Measurements from ENCODE around the gene SHROOM3.
"Not testable (repeated sequence)": the region's sequence is repeated elsewhere in the genome, so short reads cannot be mapped to it uniquely, and the experiment has no call there.

SHROOM3 gene

GRCh38 chr4:76434901-76435527 lies at the start of gene SHROOM3:
SHROOM3 (plus strand) TSS chr4:76435229; CDS start chr4:76436053, 824 bp downstream.
- DNase-seq: no peak

GRCh38 chr4:76385974-76386373 lies 49.1 kb upstream of the SHROOM3 start:
- no peak for DNase-seq

- no peak for DNase-seq
These were observed 48.3 kb upstream of the SHROOM3 start for GRCh38 chr4:76386566-76387305.

GRCh38 chr4:76388160-76388908 lies 46.7 kb upstream of the SHROOM3 start:
- no peak for DNase-seq

GRCh38 chr4:76401654-76402053 lies 33.4 kb upstream of the SHROOM3 start:
- no peak for DNase-seq

- DNase-seq: no peak
These were observed 28.9 kb upstream of the SHROOM3 start for GRCh38 chr4:76406081-76406480.

GRCh38 chr4:76407440-76408119 lies 27.4 kb upstream of the SHROOM3 start:
- DNase-seq: no peak

GRCh38 chr4:76410636-76411035 lies 24.4 kb upstream of the SHROOM3 start:
- DNase-seq: no peak

- DNase-seq: no peak
These were observed 14.8 kb upstream of the SHROOM3 start for GRCh38 chr4:76420188-76420761.

- no peak for DNase-seq
These were observed 14.1 kb upstream of the SHROOM3 start, which contains the start of gene CCDC158 for GRCh38 chr4:76420762-76421581. CCDC158 (minus strand) TSS chr4:76421141; CDS start chr4:76403207, 17,934 bp downstream.

GRCh38 chr4:76423159-76423558 lies 11.9 kb upstream of the SHROOM3 start:
- DNase-seq: not testable (repeated sequence)

- DNase-seq: no peak
These were observed 8.8 kb upstream of the SHROOM3 start for GRCh38 chr4:76426272-76426671.

- DNase-seq: no peak
These were observed 5.4 kb upstream of the SHROOM3 start for GRCh38 chr4:76429636-76430035.

- DNase-seq: no peak
These were observed 4.3 kb upstream of the SHROOM3 start for GRCh38 chr4:76430519-76431388.

GRCh38 chr4:76435528-76436319 lies 695 bp downstream of the SHROOM3 start:
- DNase-seq: no peak

GRCh38 chr4:76439491-76439890 lies 4.5 kb downstream of the SHROOM3 start:
- no peak for DNase-seq

- no peak for DNase-seq
These were observed 6.9 kb downstream of the SHROOM3 start for GRCh38 chr4:76441881-76442280.

GRCh38 chr4:76442807-76443206 lies 7.8 kb downstream of the SHROOM3 start:
- no peak for DNase-seq

- no peak for DNase-seq
These were observed 8.3 kb downstream of the SHROOM3 start for GRCh38 chr4:76443376-76443775.

GRCh38 chr4:76445911-76446310 lies 10.9 kb downstream of the SHROOM3 start:
- DNase-seq: no peak

Measured in activated CD8-positive, alpha-beta memory T cell treated with anti-CD3 and anti-CD28 coated beads, Interleukin-2, amount 50 U/mL, for 4 hours (primary cell).